GM18861 (cell line): ENCODE results near the gene PGM1.
"Not testable (repeated sequence)": the region's sequence is repeated elsewhere in the genome, so short reads cannot be mapped to it uniquely, and the experiment has no call there.

Source experiments
- ATAC-seq: cut with Tn5 transposase; IDR thresholded peaks from one replicate; pipeline ENCODE4 v1.9.1; 2021; ENCODE audit not compliant: unreplicated experiment

The PGM1 gene

GRCh38 chr1:63593303-63593885 is at the start of gene PGM1:
TSS of gene PGM1 (plus strand) at chr1:63593411. CDS start at chr1:63593489, 78 bp downstream.
- ATAC-seq, result peak; percentile 63

- no peak for ATAC-seq
Measured at GRCh38 chr1:63545780-63546179, 47.4 kb upstream of the PGM1 start.

GRCh38 chr1:63547621-63548294 is 45.5 kb upstream of the PGM1 start:
- no peak for ATAC-seq

GRCh38 chr1:63548303-63548702 is 44.9 kb upstream of the PGM1 start:
- no peak for ATAC-seq

GRCh38 chr1:63548877-63549276 is 44.3 kb upstream of the PGM1 start:
- no peak for ATAC-seq

- no peak for ATAC-seq
Measured at GRCh38 chr1:63555480-63555879, 37.7 kb upstream of the PGM1 start.

- ATAC-seq, result no peak
Measured at GRCh38 chr1:63557365-63557987, 35.7 kb upstream of the PGM1 start.

GRCh38 chr1:63559357-63559756 is 33.9 kb upstream of the PGM1 start:
- no peak for ATAC-seq

- no peak for ATAC-seq
Measured at GRCh38 chr1:63563745-63564144, 29.5 kb upstream of the PGM1 start.

- no peak for ATAC-seq
Measured at GRCh38 chr1:63569068-63569467, 24.1 kb upstream of the PGM1 start.

- no peak for ATAC-seq
Measured at GRCh38 chr1:63569640-63570316, 23.4 kb upstream of the PGM1 start.

GRCh38 chr1:63572686-63573085 is 20.5 kb upstream of the PGM1 start:
- ATAC-seq, result not testable (repeated sequence)

- not testable (repeated sequence) for ATAC-seq
Measured at GRCh38 chr1:63574203-63574796, 18.9 kb upstream of the PGM1 start.

- ATAC-seq, result peak; percentile 46
Measured at GRCh38 chr1:63575340-63575826, 17.8 kb upstream of the PGM1 start.

GRCh38 chr1:63586326-63586725 is 6.9 kb upstream of the PGM1 start:
- not testable (repeated sequence) for ATAC-seq

- ATAC-seq, result no peak
Measured at GRCh38 chr1:63590166-63590560, 3.0 kb upstream of the PGM1 start.

GRCh38 chr1:63592536-63593302 is 492 bp upstream of the PGM1 start:
- peak; percentile 63 for ATAC-seq

GRCh38 chr1:63593886-63594605 is 835 bp downstream of the PGM1 start:
- peak; percentile 33 for ATAC-seq

GRCh38 chr1:63595435-63595834 is 2.2 kb downstream of the PGM1 start:
- no peak for ATAC-seq

- no peak for ATAC-seq
Measured at GRCh38 chr1:63599799-63600198, 6.6 kb downstream of the PGM1 start.
